WTC11 (cell line): Measurements from ENCODE around the gene PCNX4. TPM values are rescaled to one million over a fixed set of nuclear protein-coding genes. Genes with fewer than 3 reads are reported as not detected.
A peak's percentile ranks its signal among the peaks of the same experiment; 100 is the strongest.

Experiments
- ATAC-seq: fragments of 200-7000 bp; cut with Tn5 transposase; 2 replicates; pipeline ENCODE4 v1.10.0; 2021; ENCODE audit warnings: mild to moderate bottlenecking, moderate library complexity
- CTCF ChIA-PET: fragments of 300-600 bp; sonication (Branson Sonifier 250); formaldehyde crosslinking; loops from one replicate; lab custom pipeline; 2021; ENCODE audit warnings: antibody characterized with exemption; lab: Charles Lee
- POLR2A ChIA-PET: fragments of 350-600 bp; sonication (Branson Sonifier 250); formaldehyde crosslinking; loops from one replicate; lab custom pipeline; 2021; ENCODE audit warnings: antibody characterized with exemption; lab: Charles Lee
- DNase-seq: peaks from one replicate; pipeline ENCODE4 v3.0.0; 2021; ENCODE audit warnings: low spot score
- H3K27ac Mint-ChIP-seq: 2 replicates; pipeline ENCODE4 v1.8.0; 2021; ENCODE audit warnings: mixed read lengths
- H3K27me3 Mint-ChIP-seq: 2 replicates; pipeline ENCODE4 v1.8.0; 2021; ENCODE audit warnings: low read depth, mild to moderate bottlenecking, moderate library complexity, mixed read lengths
- H3K36me3 Mint-ChIP-seq: 2 replicates; pipeline ENCODE4 v1.8.0; 2021; ENCODE audit warnings: mixed read lengths
- H3K4me1 Mint-ChIP-seq: 2 replicates; pipeline ENCODE4 v1.8.0; 2022; ENCODE audit warnings: mixed read lengths
- H3K4me3 Mint-ChIP-seq: 2 replicates; pipeline ENCODE4 v1.8.0; 2021; ENCODE audit warnings: mild to moderate bottlenecking, moderate library complexity, mixed read lengths
- H3K9me3 Mint-ChIP-seq: 2 replicates; pipeline ENCODE4 v1.8.0; 2021; ENCODE audit warnings: mixed read lengths
- CBFB ChIP-seq: sonication (generic); formaldehyde crosslinking; IDR thresholded peaks from 2 replicates; pipeline ENCODE4 v1.8.1; 2022; ENCODE audit warnings: mild to moderate bottlenecking, low read depth, missing genetic modification reagents
- CREB1 ChIP-seq: sonication (generic); formaldehyde crosslinking; IDR thresholded peaks from 2 replicates; pipeline ENCODE4 v1.8.0; 2023; ENCODE audit warnings: mild to moderate bottlenecking, missing genetic modification reagents
- CREM ChIP-seq: sonication (generic); formaldehyde crosslinking; IDR thresholded peaks from 2 replicates; pipeline ENCODE4 v1.8.1; 2022; ENCODE audit warnings: mild to moderate bottlenecking, missing genetic modification reagents, moderate library complexity
- ESRRA ChIP-seq: sonication (generic); formaldehyde crosslinking; IDR thresholded peaks from 2 replicates; pipeline ENCODE4 v1.8.1; 2022; ENCODE audit warnings: mild to moderate bottlenecking, missing genetic modification reagents, borderline replicate concordance
- FOXJ3 ChIP-seq: sonication (generic); formaldehyde crosslinking; IDR thresholded peaks from 2 replicates; pipeline ENCODE4 v1.9.0; 2021; ENCODE audit warnings: missing genetic modification reagents, mild to moderate bottlenecking, borderline replicate concordance
- GTF2I ChIP-seq: fragments of 250-450 bp; sonication (Bioruptor Pico); conservative IDR thresholded peaks from 2 replicates; pipeline ENCODE4 v1.4.0; 2021; ENCODE audit warnings: mild to moderate bottlenecking
- JUN ChIP-seq: sonication (generic); formaldehyde crosslinking; IDR thresholded peaks from 2 replicates; pipeline ENCODE4 v1.8.0; 2023; ENCODE audit warnings: mild to moderate bottlenecking, missing genetic modification reagents
- MAX ChIP-seq: sonication (generic); formaldehyde crosslinking; IDR thresholded peaks from 2 replicates; pipeline ENCODE4 v1.8.0; 2022; ENCODE audit warnings: mild to moderate bottlenecking, missing genetic modification reagents
- NR2C2 ChIP-seq: sonication (generic); formaldehyde crosslinking; IDR thresholded peaks from 2 replicates; pipeline ENCODE4 v1.8.0; 2022; ENCODE audit warnings: mild to moderate bottlenecking, missing genetic modification reagents
- NR3C1 ChIP-seq: sonication (generic); formaldehyde crosslinking; conservative IDR thresholded peaks from 2 replicates; pipeline ENCODE4 v1.8.1; 2023; ENCODE audit warnings: low read depth, mild to moderate bottlenecking, missing genetic modification reagents
- PREB ChIP-seq: sonication (generic); formaldehyde crosslinking; IDR thresholded peaks from 2 replicates; pipeline ENCODE4 v1.8.1; 2022; ENCODE audit warnings: mild to moderate bottlenecking, missing genetic modification reagents, moderate library complexity, borderline replicate concordance
- RORB ChIP-seq: fragments of 250-450 bp; sonication (Bioruptor Pico); IDR thresholded peaks from 2 replicates; pipeline ENCODE4 v1.9.0; 2021; ENCODE audit warnings: mild to moderate bottlenecking
- TCF7 ChIP-seq: sonication (generic); formaldehyde crosslinking; IDR thresholded peaks from 2 replicates; pipeline ENCODE4 v1.8.0; 2022; ENCODE audit warnings: mild to moderate bottlenecking, low read depth, missing genetic modification reagents, moderate library complexity
- ZBTB21 ChIP-seq: sonication (generic); formaldehyde crosslinking; IDR thresholded peaks from 2 replicates; pipeline ENCODE4 v1.8.1; 2023; ENCODE audit warnings: mild to moderate bottlenecking, missing genetic modification reagents, borderline replicate concordance
- ZNF121 ChIP-seq: sonication (generic); formaldehyde crosslinking; IDR thresholded peaks from 2 replicates; pipeline ENCODE4 v1.8.0; 2023; ENCODE audit warnings: missing genetic modification reagents
- ZNF671 ChIP-seq: fragments of 250-450 bp; sonication (Bioruptor Pico); IDR thresholded peaks from 2 replicates; pipeline ENCODE4 v1.8.0; 2021; ENCODE audit warnings: mild to moderate bottlenecking
- total RNA-seq: library from RNA; stranded (reverse); gene quantifications from 3 replicates; pipeline ENCODE4 v1.2.3, GENCODE V29; 2021
- TF ChIP-seq, protein P1 (sequence below): sonication (generic); formaldehyde crosslinking; IDR thresholded peaks from 2 replicates; pipeline ENCODE4 v1.8.0; 2023; ENCODE audit warnings: missing genetic modification reagents
- TF ChIP-seq, protein P2 (sequence below): sonication (generic); formaldehyde crosslinking; conservative IDR thresholded peaks from 2 replicates; pipeline ENCODE4 v1.8.1; 2022; ENCODE audit warnings: mild to moderate bottlenecking, missing genetic modification reagents

PCNX4 gene
- total RNA-seq, 1 experiment from 2014 or later = 31.7 TPM

GRCh38 chr14:60204104-60204842 lies 112.5 kb downstream of the PCNX4 start:
- CTCF ChIA-PET = interaction anchor here (0.9 to 1.5 kb wide), 3 partner anchors 17 to 128 kb away, joined by 3 to 4 read pairs (median 3); no protein-coding TSS in a partner anchor
- Mint-ChIP-seq H3K27ac (peak overlapping the region; percentile 62), H3K9me3 (peaks cover 22% of the 10 kb centered on the region), H3K36me3 (peaks cover 3% of the 10 kb centered on the region)
- TF ChIP-seq NR3C1 (CRISPR knock-in tag) = no peak
- no peak for TF ChIP-seq FOXJ3 (CRISPR knock-in tag)
- TF ChIP-seq CBFB (CRISPR knock-in tag) = no peak
- TF ChIP-seq MAX (CRISPR knock-in tag) = no peak
- TF ChIP-seq, all 79 proteins: peak for 0
- DNase-seq (no peak), ATAC-seq (peak; percentile 62)
- Mint-ChIP-seq H3K4me1 (peaks cover 24% of the 10 kb centered on the region), H3K27me3 (no peaks in the 10 kb centered on the region; the same call in none of the 2 replicates), H3K4me3 (peak overlapping the region; percentile 33)
- POLR2A ChIA-PET = interaction anchor here (0.7 to 2.0 kb wide), 2 partner anchors 10 to 45 kb away, joined by 3 to 13 read pairs; partner anchors contain the start of gene PPM1A

DNA sequence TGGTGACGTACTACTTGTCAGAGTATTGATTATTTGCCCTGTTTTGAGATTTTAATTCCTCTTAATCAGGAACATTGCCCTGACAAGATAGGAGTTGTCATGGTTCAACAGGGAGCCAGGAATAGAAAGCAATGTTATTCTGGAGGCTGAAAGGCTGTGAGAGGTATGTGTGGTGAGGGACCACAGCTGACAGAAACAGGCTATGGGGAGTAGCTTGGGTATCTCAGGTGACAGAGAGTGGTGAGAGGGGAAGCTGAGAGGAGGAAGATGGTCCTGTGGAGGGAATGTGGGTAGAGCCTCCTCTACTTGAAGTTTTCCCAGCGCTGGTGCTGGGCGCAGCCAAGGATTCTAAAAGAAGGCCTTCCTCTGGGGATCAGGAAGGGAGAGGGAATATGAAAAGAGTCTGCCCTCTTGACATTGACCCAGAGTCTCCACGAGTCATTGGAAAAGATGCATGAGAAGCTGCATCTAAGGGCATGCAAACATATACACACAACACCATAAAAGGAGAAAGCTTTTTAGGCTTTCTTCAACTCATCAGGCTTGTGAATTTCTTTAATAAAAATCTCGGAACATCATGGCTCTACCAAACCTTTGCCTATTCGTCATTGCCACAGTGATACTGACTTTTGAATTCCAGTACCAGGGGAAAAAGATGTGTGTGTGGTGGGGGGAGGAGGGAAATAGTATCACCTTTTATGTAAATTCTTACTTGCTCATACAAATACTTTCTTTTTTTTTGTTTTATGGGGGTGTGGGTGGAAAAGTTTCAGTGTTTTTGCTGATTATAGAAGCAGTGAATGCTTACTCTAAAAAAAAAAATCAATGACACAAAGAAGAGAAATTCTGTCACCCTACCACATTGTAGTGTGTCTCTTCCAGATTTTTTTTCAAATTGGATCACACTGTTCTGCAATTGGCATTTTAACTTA lies 113.4 kb downstream of the PCNX4 start:
- peaks cover 14% of the 10 kb centered on the region for H3K9me3 Mint-ChIP-seq
- ChIA-PET CTCF (interaction anchor here (0.9 to 1.5 kb wide), 2 partner anchors 18 to 61 kb away, joined by 3 read pairs; no protein-coding TSS in a partner anchor), POLR2A (interaction anchor here (0.7 to 2.0 kb wide), 2 partner anchors 10 to 44 kb away, joined by 3 to 13 read pairs; partner anchors contain the start of gene PPM1A)
- no peaks in the 10 kb centered on the region; the same call in none of the 2 replicates for H3K27me3 Mint-ChIP-seq
- H3K4me1 Mint-ChIP-seq = peaks cover 24% of the 10 kb centered on the region
- H3K27ac Mint-ChIP-seq = peak overlapping the region; percentile 50
- DNase-seq = no peak
- peak; percentile 87 for ATAC-seq
- TF ChIP-seq, protein P1, sequence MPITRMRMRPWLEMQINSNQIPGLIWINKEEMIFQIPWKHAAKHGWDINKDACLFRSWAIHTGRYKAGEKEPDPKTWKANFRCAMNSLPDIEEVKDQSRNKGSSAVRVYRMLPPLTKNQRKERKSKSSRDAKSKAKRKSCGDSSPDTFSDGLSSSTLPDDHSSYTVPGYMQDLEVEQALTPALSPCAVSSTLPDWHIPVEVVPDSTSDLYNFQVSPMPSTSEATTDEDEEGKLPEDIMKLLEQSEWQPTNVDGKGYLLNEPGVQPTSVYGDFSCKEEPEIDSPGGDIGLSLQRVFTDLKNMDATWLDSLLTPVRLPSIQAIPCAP (CRISPR knock-in tag) = no peak
- no peak for TF ChIP-seq PREB (CRISPR knock-in tag)
- TF ChIP-seq, protein P2, sequence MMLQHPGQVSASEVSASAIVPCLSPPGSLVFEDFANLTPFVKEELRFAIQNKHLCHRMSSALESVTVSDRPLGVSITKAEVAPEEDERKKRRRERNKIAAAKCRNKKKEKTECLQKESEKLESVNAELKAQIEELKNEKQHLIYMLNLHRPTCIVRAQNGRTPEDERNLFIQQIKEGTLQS (CRISPR knock-in tag) = no peak
- TF ChIP-seq NR2C2 (CRISPR knock-in tag) = no peak
- no peak for TF ChIP-seq ZBTB21 (CRISPR knock-in tag)
- no peak for TF ChIP-seq CREB1 (CRISPR knock-in tag)
- TF ChIP-seq ZNF671 (CRISPR knock-in tag) = no peak
- TF ChIP-seq GTF2I (CRISPR knock-in tag) = no peak
- no peak for TF ChIP-seq RORB (CRISPR knock-in tag)
- TF ChIP-seq MAX (CRISPR knock-in tag) = no peak
- no peak for TF ChIP-seq JUN (CRISPR knock-in tag)
- no peak for TF ChIP-seq FOXJ3 (CRISPR knock-in tag)
- no peak for TF ChIP-seq ESRRA (CRISPR knock-in tag)
- TF ChIP-seq ZNF121 (CRISPR knock-in tag) = no peak
- TF ChIP-seq TCF7 (CRISPR knock-in tag) = no peak
- TF ChIP-seq CREM = no peak
- no peak overlapping the region for H3K4me3 Mint-ChIP-seq
- H3K36me3 Mint-ChIP-seq = peaks cover 3% of the 10 kb centered on the region; the same call in 1 of the 2 replicates
